Retinal pigment epithelial cell (primary cell): ENCODE data around the gene PAGE2B.

Source experiments
- DNase-seq: peaks from one replicate; pipeline ENCODE4 v3.0.0-alpha.2; 2010; ENCODE audit warnings: low read depth
- H3K4me3 ChIP-seq: 2 replicates; pipeline ENCODE4 v1.5.1; 2011; ENCODE audit warnings: mild to moderate bottlenecking, low read length, control low read depth, moderate library complexity
- TF ChIP-seq, protein P1 (sequence below): conservative IDR thresholded peaks from 2 replicates; pipeline ENCODE4 v1.5.1; 2011; ENCODE audit warnings: low read depth, low read length, control low read depth, inconsistent platforms

Gene PAGE2B

GRCh38 chrX:55072286-55072685, 2.5 kb upstream of the PAGE2B start:
- no peak overlapping the region for H3K4me3 ChIP-seq
- TF ChIP-seq, protein P1, sequence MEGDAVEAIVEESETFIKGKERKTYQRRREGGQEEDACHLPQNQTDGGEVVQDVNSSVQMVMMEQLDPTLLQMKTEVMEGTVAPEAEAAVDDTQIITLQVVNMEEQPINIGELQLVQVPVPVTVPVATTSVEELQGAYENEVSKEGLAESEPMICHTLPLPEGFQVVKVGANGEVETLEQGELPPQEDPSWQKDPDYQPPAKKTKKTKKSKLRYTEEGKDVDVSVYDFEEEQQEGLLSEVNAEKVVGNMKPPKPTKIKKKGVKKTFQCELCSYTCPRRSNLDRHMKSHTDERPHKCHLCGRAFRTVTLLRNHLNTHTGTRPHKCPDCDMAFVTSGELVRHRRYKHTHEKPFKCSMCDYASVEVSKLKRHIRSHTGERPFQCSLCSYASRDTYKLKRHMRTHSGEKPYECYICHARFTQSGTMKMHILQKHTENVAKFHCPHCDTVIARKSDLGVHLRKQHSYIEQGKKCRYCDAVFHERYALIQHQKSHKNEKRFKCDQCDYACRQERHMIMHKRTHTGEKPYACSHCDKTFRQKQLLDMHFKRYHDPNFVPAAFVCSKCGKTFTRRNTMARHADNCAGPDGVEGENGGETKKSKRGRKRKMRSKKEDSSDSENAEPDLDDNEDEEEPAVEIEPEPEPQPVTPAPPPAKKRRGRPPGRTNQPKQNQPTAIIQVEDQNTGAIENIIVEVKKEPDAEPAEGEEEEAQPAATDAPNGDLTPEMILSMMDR, result no peak
- DNase-seq, result no peak

DNA sequence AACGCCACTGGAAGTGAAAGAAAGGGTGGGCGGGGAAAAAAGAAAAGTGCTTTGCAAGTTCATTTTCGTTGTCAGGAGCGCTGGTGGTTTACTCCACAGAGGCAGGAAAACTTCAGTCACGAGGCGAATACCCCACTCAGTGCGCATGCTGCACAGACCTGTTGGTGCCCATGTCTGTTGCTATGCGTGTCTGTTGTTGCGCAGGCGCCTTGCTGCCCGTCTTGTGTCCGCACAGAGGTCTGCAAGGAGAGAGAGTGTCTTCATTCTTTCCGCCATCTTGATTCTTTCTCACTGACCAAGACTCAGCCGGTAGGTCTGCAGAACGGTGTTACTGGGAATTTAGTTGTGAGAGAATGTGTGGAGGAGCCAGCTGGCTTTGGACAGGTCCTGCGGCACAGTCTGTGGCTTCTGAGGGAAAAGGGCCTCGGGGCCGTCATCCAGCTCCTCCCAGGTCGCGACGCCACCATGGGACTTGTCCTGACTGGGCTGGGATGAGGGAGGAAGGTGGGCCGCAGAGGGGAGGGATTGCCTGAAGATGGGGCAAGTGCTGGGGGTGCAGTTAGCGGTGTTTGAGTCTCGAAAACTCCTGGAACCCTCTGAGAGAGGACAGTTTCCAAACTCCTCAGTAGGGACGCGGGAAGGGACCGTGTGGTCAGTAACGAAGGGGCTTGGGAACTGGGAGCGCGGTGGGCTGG, 14.1 kb downstream of the PAGE2B start, which contains the start of gene PAGE2:
TSS of gene PAGE2 (plus strand) at position 224 of the 695 bp plus-strand sequence. CDS start 1,003 bp downstream, outside the sequence.
- DNase-seq, result no peak
- TF ChIP-seq, protein P1, result no peak
- H3K4me3 ChIP-seq, result no peak within 1 kb of the TSS

- no peak for DNase-seq
- H3K4me3 ChIP-seq, result no peak overlapping the region
- TF ChIP-seq, protein P1, result no peak
These were observed 23.9 kb downstream of the PAGE2B start for GRCh38 chrX:55098691-55099090.

DNA sequence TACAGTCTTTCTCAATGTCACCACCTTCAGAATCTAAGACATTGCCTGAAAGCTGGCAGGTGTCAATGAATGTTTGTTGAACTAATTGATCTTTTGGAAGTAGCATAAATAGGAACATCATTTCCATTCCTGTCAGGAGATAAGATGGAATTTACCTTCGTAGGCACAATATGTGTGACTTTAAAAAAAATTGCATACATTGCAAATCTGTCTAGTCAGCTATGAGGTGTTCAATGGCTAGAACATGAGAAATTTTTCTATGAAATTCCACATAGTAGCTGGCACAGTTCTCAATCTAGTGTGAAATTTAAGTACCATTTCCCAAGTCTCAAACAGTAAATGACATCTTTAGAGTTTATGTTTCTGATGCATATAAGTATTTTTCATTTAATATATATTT, 24.3 kb downstream of the PAGE2B start:
- DNase-seq, result no peak
- H3K4me3 ChIP-seq, result no peak overlapping the region
- TF ChIP-seq, protein P1, result no peak

DNA sequence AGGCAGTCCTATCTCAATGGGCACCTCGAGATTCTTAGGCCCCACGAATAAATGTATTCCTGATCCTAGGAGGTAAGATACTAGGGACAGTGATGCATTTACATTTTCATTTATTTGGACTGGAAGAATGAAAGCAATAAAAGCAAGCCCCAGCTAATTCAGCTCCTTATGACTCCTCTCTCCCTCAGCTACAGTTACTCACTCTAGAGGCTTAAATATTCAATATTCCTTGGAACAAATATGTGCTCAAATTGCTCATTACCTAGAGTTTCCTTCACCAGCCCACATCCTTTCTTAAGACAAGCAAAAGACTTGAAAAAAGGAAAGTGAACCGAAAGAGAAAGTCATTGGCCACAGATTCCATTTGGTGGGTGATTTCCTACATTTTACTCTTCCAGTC, 27.9 kb downstream of the PAGE2B start:
- no peak for DNase-seq
- H3K4me3 ChIP-seq, result no peak overlapping the region
- TF ChIP-seq, protein P1, result no peak

GRCh38 chrX:55107262-55107661, 32.4 kb downstream of the PAGE2B start:
- no peak overlapping the region for H3K4me3 ChIP-seq
- TF ChIP-seq, protein P1, result no peak
- no peak for DNase-seq

DNA sequence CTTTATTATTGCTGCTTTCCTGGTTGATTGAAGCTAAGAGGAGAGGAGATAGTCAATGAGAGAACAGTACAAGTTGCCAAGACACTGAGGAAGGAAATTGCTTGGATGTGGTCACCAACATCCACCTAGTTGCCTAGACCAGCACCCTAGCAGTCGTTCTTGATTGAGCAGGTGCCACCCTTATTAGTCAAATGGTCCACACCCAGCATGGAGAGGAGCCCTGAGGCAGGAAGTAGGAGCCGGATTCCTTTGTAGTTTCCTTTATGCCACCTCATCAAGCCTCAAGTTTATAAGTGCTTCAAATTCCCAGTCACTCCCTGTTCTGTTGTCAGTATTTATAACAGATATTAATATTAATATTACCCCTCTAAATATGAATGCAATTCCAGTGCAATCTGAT, 33.1 kb downstream of the PAGE2B start:
- TF ChIP-seq, protein P1, result no peak
- no peak overlapping the region for H3K4me3 ChIP-seq
- DNase-seq, result no peak
